ENCODE results near the gene KCTD15.

KCTD15 gene

GRCh38 chr19:33754361-33754760 lies 42.3 kb upstream of the KCTD15 start:
- no peak overlapping the region for H3K4me3 ChIP-seq (ENCODE audit: low read length in 2 of 2)

GRCh38 chr19:33755099-33756035 lies 41.3 kb upstream of the KCTD15 start:
- H3K9me3 ChIP-seq (ENCODE audit: control insufficient read depth in 2 of 2, low read length in 2 of 2), result no peaks in the 10 kb centered on the region
- no peak overlapping the region for H3K4me3 ChIP-seq (ENCODE audit: low read length in 2 of 2)
- no peak overlapping the region for H3K9ac ChIP-seq (ENCODE audit: low read depth in 1 of 2, low read length in 2 of 2)
- no peaks in the 10 kb centered on the region for H3K27me3 ChIP-seq (ENCODE audit: control insufficient read depth in 2 of 2, insufficient read depth in 2 of 2, low read length in 2 of 2)
- H3K4me1 ChIP-seq (ENCODE audit: control insufficient read depth in 2 of 2, insufficient read depth in 2 of 2, low read length in 2 of 2), result no peaks in the 10 kb centered on the region
- H3K36me3 ChIP-seq (ENCODE audit: control insufficient read depth in 2 of 2, insufficient read depth in 2 of 2, low read length in 2 of 2), result no peaks in the 10 kb centered on the region
- no peak overlapping the region for H3K27ac ChIP-seq (ENCODE audit: low read depth in 2 of 2, low read length in 2 of 2)

More at GRCh38 chr19:33754361-33754760, 42.3 kb upstream of the KCTD15 start:
- Histone ChIP-seq H3K27ac (ENCODE audit: low read depth in 2 of 2, low read length in 2 of 2) (no peak overlapping the region), H3K9me3 (ENCODE audit: control insufficient read depth in 2 of 2, low read length in 2 of 2) (no peaks in the 10 kb centered on the region), H3K9ac (ENCODE audit: low read depth in 1 of 2, low read length in 2 of 2) (no peak overlapping the region), H3K4me1 (ENCODE audit: control insufficient read depth in 2 of 2, insufficient read depth in 2 of 2, low read length in 2 of 2) (no peaks in the 10 kb centered on the region), H3K36me3 (ENCODE audit: control insufficient read depth in 2 of 2, insufficient read depth in 2 of 2, low read length in 2 of 2) (no peaks in the 10 kb centered on the region), H3K27me3 (ENCODE audit: control insufficient read depth in 2 of 2, insufficient read depth in 2 of 2, low read length in 2 of 2) (no peaks in the 10 kb centered on the region)

- no peak overlapping the region for H3K9ac ChIP-seq (ENCODE audit: low read depth in 1 of 2, low read length in 2 of 2)
- no peak overlapping the region for H3K4me3 ChIP-seq (ENCODE audit: low read length in 2 of 2)
Measured at GRCh38 chr19:33756177-33756576, 40.5 kb upstream of the KCTD15 start.

GRCh38 chr19:33758541-33759013 lies 38.1 kb upstream of the KCTD15 start:
- no peak overlapping the region for H3K4me3 ChIP-seq (ENCODE audit: low read length in 2 of 2)
- no peaks in the 10 kb centered on the region for H3K36me3 ChIP-seq (ENCODE audit: control insufficient read depth in 2 of 2, insufficient read depth in 2 of 2, low read length in 2 of 2)
- H3K4me1 ChIP-seq (ENCODE audit: control insufficient read depth in 2 of 2, insufficient read depth in 2 of 2, low read length in 2 of 2), result no peaks in the 10 kb centered on the region
- H3K9ac ChIP-seq (ENCODE audit: low read depth in 1 of 2, low read length in 2 of 2), result no peak overlapping the region
- no peaks in the 10 kb centered on the region for H3K27me3 ChIP-seq (ENCODE audit: control insufficient read depth in 2 of 2, insufficient read depth in 2 of 2, low read length in 2 of 2)
- H3K9me3 ChIP-seq (ENCODE audit: control insufficient read depth in 2 of 2, low read length in 2 of 2), result no peaks in the 10 kb centered on the region
- no peak overlapping the region for H3K27ac ChIP-seq (ENCODE audit: low read depth in 2 of 2, low read length in 2 of 2)

More at GRCh38 chr19:33756177-33756576, 40.5 kb upstream of the KCTD15 start:
- Histone ChIP-seq H3K27ac (ENCODE audit: low read depth in 2 of 2, low read length in 2 of 2) (no peak overlapping the region), H3K4me1 (ENCODE audit: control insufficient read depth in 2 of 2, insufficient read depth in 2 of 2, low read length in 2 of 2) (no peaks in the 10 kb centered on the region), H3K9me3 (ENCODE audit: control insufficient read depth in 2 of 2, low read length in 2 of 2) (no peaks in the 10 kb centered on the region), H3K36me3 (ENCODE audit: control insufficient read depth in 2 of 2, insufficient read depth in 2 of 2, low read length in 2 of 2) (no peaks in the 10 kb centered on the region), H3K27me3 (ENCODE audit: control insufficient read depth in 2 of 2, insufficient read depth in 2 of 2, low read length in 2 of 2) (no peaks in the 10 kb centered on the region)

- H3K4me3 ChIP-seq (ENCODE audit: low read length in 2 of 2), result no peak overlapping the region
- no peak overlapping the region for H3K27ac ChIP-seq (ENCODE audit: low read depth in 2 of 2, low read length in 2 of 2)
- H3K27me3 ChIP-seq (ENCODE audit: control insufficient read depth in 2 of 2, insufficient read depth in 2 of 2, low read length in 2 of 2), result no peaks in the 10 kb centered on the region
- no peaks in the 10 kb centered on the region for H3K36me3 ChIP-seq (ENCODE audit: control insufficient read depth in 2 of 2, insufficient read depth in 2 of 2, low read length in 2 of 2)
- H3K9me3 ChIP-seq (ENCODE audit: control insufficient read depth in 2 of 2, low read length in 2 of 2), result no peaks in the 10 kb centered on the region
- H3K9ac ChIP-seq (ENCODE audit: low read depth in 1 of 2, low read length in 2 of 2), result no peak overlapping the region
- H3K4me1 ChIP-seq (ENCODE audit: control insufficient read depth in 2 of 2, insufficient read depth in 2 of 2, low read length in 2 of 2), result no peaks in the 10 kb centered on the region
Measured at GRCh38 chr19:33759356-33759755, 37.3 kb upstream of the KCTD15 start.

- Histone ChIP-seq H3K9me3 (ENCODE audit: control insufficient read depth in 2 of 2, low read length in 2 of 2) (no peaks in the 10 kb centered on the region), H3K36me3 (ENCODE audit: control insufficient read depth in 2 of 2, insufficient read depth in 2 of 2, low read length in 2 of 2) (no peaks in the 10 kb centered on the region), H3K27ac (ENCODE audit: low read depth in 2 of 2, low read length in 2 of 2) (no peak overlapping the region), H3K4me3 (ENCODE audit: low read length in 2 of 2) (no peak overlapping the region), H3K27me3 (ENCODE audit: control insufficient read depth in 2 of 2, insufficient read depth in 2 of 2, low read length in 2 of 2) (no peaks in the 10 kb centered on the region), H3K4me1 (ENCODE audit: control insufficient read depth in 2 of 2, insufficient read depth in 2 of 2, low read length in 2 of 2) (no peaks in the 10 kb centered on the region), H3K9ac (ENCODE audit: low read depth in 1 of 2, low read length in 2 of 2) (no peak overlapping the region)
Measured at GRCh38 chr19:33763633-33764371, 32.9 kb upstream of the KCTD15 start.

- Histone ChIP-seq H3K9ac (ENCODE audit: low read depth in 1 of 2, low read length in 2 of 2) (no peak overlapping the region), H3K27me3 (ENCODE audit: control insufficient read depth in 2 of 2, insufficient read depth in 2 of 2, low read length in 2 of 2) (peaks cover 0 to 2% of the 10 kb centered on the region in 2 donors), H3K36me3 (ENCODE audit: control insufficient read depth in 2 of 2, insufficient read depth in 2 of 2, low read length in 2 of 2) (no peaks in the 10 kb centered on the region)
Measured at GRCh38 chr19:33766623-33767022, 30.0 kb upstream of the KCTD15 start.

GRCh38 chr19:33767898-33768413 lies 28.7 kb upstream of the KCTD15 start:
- H3K9ac ChIP-seq (ENCODE audit: low read depth in 1 of 2, low read length in 2 of 2), result no peak overlapping the region
- no peaks in the 10 kb centered on the region for H3K9me3 ChIP-seq (ENCODE audit: control insufficient read depth in 2 of 2, low read length in 2 of 2)
- H3K4me3 ChIP-seq (ENCODE audit: low read length in 2 of 2), result no peak overlapping the region
- H3K4me1 ChIP-seq (ENCODE audit: control insufficient read depth in 2 of 2, insufficient read depth in 2 of 2, low read length in 2 of 2), result no peaks in the 10 kb centered on the region
- no peak overlapping the region for H3K27ac ChIP-seq (ENCODE audit: low read depth in 2 of 2, low read length in 2 of 2)
- peaks cover 0 to 2% of the 10 kb centered on the region in 2 donors for H3K27me3 ChIP-seq (ENCODE audit: control insufficient read depth in 2 of 2, insufficient read depth in 2 of 2, low read length in 2 of 2)
- H3K36me3 ChIP-seq (ENCODE audit: control insufficient read depth in 2 of 2, insufficient read depth in 2 of 2, low read length in 2 of 2), result no peaks in the 10 kb centered on the region

More at GRCh38 chr19:33766623-33767022, 30.0 kb upstream of the KCTD15 start:
- Histone ChIP-seq H3K4me1 (ENCODE audit: control insufficient read depth in 2 of 2, insufficient read depth in 2 of 2, low read length in 2 of 2) (no peaks in the 10 kb centered on the region), H3K9me3 (ENCODE audit: control insufficient read depth in 2 of 2, low read length in 2 of 2) (no peaks in the 10 kb centered on the region), H3K27ac (ENCODE audit: low read depth in 2 of 2, low read length in 2 of 2) (no peak overlapping the region), H3K4me3 (ENCODE audit: low read length in 2 of 2) (no peak overlapping the region)

GRCh38 chr19:33769208-33769607 lies 27.5 kb upstream of the KCTD15 start:
- H3K27me3 ChIP-seq (ENCODE audit: control insufficient read depth in 2 of 2, insufficient read depth in 2 of 2, low read length in 2 of 2), result peaks cover 0 to 2% of the 10 kb centered on the region in 2 donors
- H3K36me3 ChIP-seq (ENCODE audit: control insufficient read depth in 2 of 2, insufficient read depth in 2 of 2, low read length in 2 of 2), result no peaks in the 10 kb centered on the region
- H3K9me3 ChIP-seq (ENCODE audit: control insufficient read depth in 2 of 2, low read length in 2 of 2), result no peaks in the 10 kb centered on the region
- H3K27ac ChIP-seq (ENCODE audit: low read depth in 2 of 2, low read length in 2 of 2), result no peak overlapping the region
- no peaks in the 10 kb centered on the region for H3K4me1 ChIP-seq (ENCODE audit: control insufficient read depth in 2 of 2, insufficient read depth in 2 of 2, low read length in 2 of 2)
- H3K9ac ChIP-seq (ENCODE audit: low read depth in 1 of 2, low read length in 2 of 2), result no peak overlapping the region
- H3K4me3 ChIP-seq (ENCODE audit: low read length in 2 of 2), result no peak overlapping the region

GRCh38 chr19:33770107-33770506 lies 26.6 kb upstream of the KCTD15 start:
- no peaks in the 10 kb centered on the region for H3K4me1 ChIP-seq (ENCODE audit: control insufficient read depth in 2 of 2, insufficient read depth in 2 of 2, low read length in 2 of 2)
- H3K4me3 ChIP-seq (ENCODE audit: low read length in 2 of 2), result no peak overlapping the region
- no peak overlapping the region for H3K9ac ChIP-seq (ENCODE audit: low read depth in 1 of 2, low read length in 2 of 2)
- H3K9me3 ChIP-seq (ENCODE audit: control insufficient read depth in 2 of 2, low read length in 2 of 2), result no peaks in the 10 kb centered on the region
- H3K36me3 ChIP-seq (ENCODE audit: control insufficient read depth in 2 of 2, insufficient read depth in 2 of 2, low read length in 2 of 2), result no peaks in the 10 kb centered on the region
- H3K27ac ChIP-seq (ENCODE audit: low read depth in 2 of 2, low read length in 2 of 2), result no peak overlapping the region
- peaks cover 0 to 2% of the 10 kb centered on the region in 2 donors for H3K27me3 ChIP-seq (ENCODE audit: control insufficient read depth in 2 of 2, insufficient read depth in 2 of 2, low read length in 2 of 2)

Data from mucosa of rectum (tissue), 2 donors.